HCT116 (cell line): ENCODE data around the gene NAA15. TPM values are rescaled to one million over a fixed set of nuclear protein-coding genes. Genes with fewer than 3 reads are reported as not detected.

Source experiments
- ATAC-seq: fragments of 200-7000 bp; cut with Tn5 transposase; 2 replicates; pipeline ENCODE4 v1.9.1; 2020; ENCODE audit warnings: mild to moderate bottlenecking, moderate library complexity
- Bru-seq: library from RNA; stranded (reverse); fragments of 400-500 nt; gene quantifications from one replicate; lab custom pipeline; 2021; lab: Mats Ljungman, UMichigan
- BruChase-seq, 2 experiments: library from RNA; stranded (reverse); fragments of 400-500 nt; gene quantifications; one replicate each; lab custom pipeline; 2021; lab: Mats Ljungman, UMichigan
- BruUV-seq: library from RNA; stranded (reverse); fragments of 400-500 nt; replicated peaks from 2 replicates; lab custom pipeline; 2021; lab: Mats Ljungman, UMichigan
- CTCF ChIA-PET: fragments of 300-600 bp; sonication (Branson Sonifier 250); formaldehyde crosslinking; loops from one replicate; lab custom pipeline; 2021; ENCODE audit warnings: antibody characterized with exemption; lab: Charles Lee
- POLR2A ChIA-PET: fragments of 300-600, 350-600 bp; sonication (Branson Sonifier 250); formaldehyde crosslinking; loops from one replicate; lab custom pipeline; 2021; ENCODE audit warnings: antibody characterized with exemption; lab: Charles Lee
- RAD21 ChIA-PET, 2 experiments: fragments of 300-600 bp; sonication (Branson Sonifier 250); formaldehyde crosslinking; loops; one replicate each; lab custom pipeline; 2023; ENCODE audit warnings: low total read pairs in 2 of 2; ENCODE audit not compliant: uncharacterized antibody in 2 of 2, unreplicated experiment in 2 of 2, low non-redundant PET in 1 of 2; lab: Charles Lee
- DNase-seq: peaks from one replicate; pipeline ENCODE4 v3.0.0-alpha.2; 2010; ENCODE audit warnings: low read depth, low spot score
- H2AFZ ChIP-seq: fragments of 200-600 bp; shearing (Covaris generic), sonication (generic); 2 replicates; pipeline ENCODE4 v1.6.1; 2017; ENCODE audit warnings: low read depth, mixed run types, mixed read lengths, antibody characterized with exemption, low read length; ENCODE audit not compliant: poor library complexity, severe bottlenecking
- H3K27ac ChIP-seq: 2 replicates; pipeline ENCODE4 v1.5.1; 2012; ENCODE audit warnings: low read depth, low read length
- H3K27me3 ChIP-seq: fragments of 200-600 bp; sonication (generic); 2 replicates; pipeline ENCODE4 v1.6.1; 2016; ENCODE audit warnings: mixed run types, low read length, mixed read lengths; ENCODE audit not compliant: insufficient read depth
- H3K36me3 ChIP-seq, 2 experiments: fragments of 200-500 bp in 1 of 2; fragments of 200-600 bp in 1 of 2; sonication (Bioruptor generic) in 1 of 2; sonication (generic) in 1 of 2; 2 replicates each; pipeline versions ENCODE4 v1.5.1 to v1.6.1; 2014 to 2016; ENCODE audit warnings: low read length in 2 of 2, inconsistent platforms in 1 of 2, mixed read lengths in 1 of 2, mixed run types in 1 of 2; ENCODE audit not compliant: insufficient read depth in 2 of 2, control insufficient read depth in 1 of 2
- H3K4me1 ChIP-seq, 2 experiments: fragments of 200-600 bp in 1 of 2; sonication (generic) in 1 of 2; 2 replicates each; pipeline versions ENCODE4 v1.5.1 to v1.6.1; 2012 to 2017; ENCODE audit warnings: low read length in 2 of 2, inconsistent platforms in 1 of 2, mild to moderate bottlenecking in 1 of 2, mixed read lengths in 1 of 2, mixed run types in 1 of 2, moderate library complexity in 1 of 2; ENCODE audit not compliant: insufficient read depth in 2 of 2, control insufficient read depth in 1 of 2
- H3K4me2 ChIP-seq: fragments of 200-600 bp; sonication (generic); 2 replicates; pipeline ENCODE4 v1.6.1; 2017; ENCODE audit warnings: mixed run types, low read length, mixed read lengths
- H3K4me3 ChIP-seq, 2 experiments: fragments of 200-600 bp in 1 of 2; sonication (generic) in 1 of 2; replicated peaks in 1 of 2; 2 replicates each; pipeline ENCODE4 v1.5.1; 2011 to 2016; ENCODE audit warnings: low read length in 2 of 2, control low read depth in 1 of 2, low read depth in 1 of 2, mild to moderate bottlenecking in 1 of 2, mixed read lengths in 1 of 2, mixed run types in 1 of 2
- H3K79me2 ChIP-seq: fragments of 200-600 bp; sonication (generic); 2 replicates; pipeline ENCODE4 v1.6.1; 2017; ENCODE audit warnings: mild to moderate bottlenecking, mixed run types, low read length, moderate library complexity, mixed read lengths; ENCODE audit not compliant: insufficient read depth
- H3K9ac ChIP-seq: fragments of 200-600 bp; sonication (generic); 2 replicates; pipeline ENCODE4 v1.6.1; 2016; ENCODE audit warnings: low read length, mixed read lengths
- H3K9me2 ChIP-seq: fragments of 200-600 bp; sonication (generic), shearing (Covaris generic); 2 replicates; pipeline ENCODE4 v1.6.1; 2017; ENCODE audit warnings: mixed run types, mild to moderate bottlenecking, moderate library complexity; ENCODE audit not compliant: insufficient read depth
- H3K9me3 ChIP-seq, 2 experiments: fragments of 200-500 bp in 1 of 2; fragments of 200-600 bp in 1 of 2; sonication (Bioruptor generic) in 1 of 2; sonication (generic) in 1 of 2; 2 replicates each; pipeline ENCODE4 v1.6.1; 2014 to 2017; ENCODE audit warnings: low read length in 2 of 2, mixed read lengths in 2 of 2, inconsistent platforms in 1 of 2, low read depth in 1 of 2, mild to moderate bottlenecking in 1 of 2, mixed run types in 1 of 2, moderate library complexity in 1 of 2; ENCODE audit not compliant: control insufficient read depth in 1 of 2, insufficient read depth in 1 of 2
- H4K20me1 ChIP-seq: fragments of 200-600 bp; sonication (generic), shearing (Covaris generic); 2 replicates; pipeline ENCODE4 v1.6.1; 2017; ENCODE audit warnings: mixed run types, mild to moderate bottlenecking, moderate library complexity; ENCODE audit not compliant: insufficient read depth
- ELF1 ChIP-seq: IDR thresholded peaks from 2 replicates; pipeline ENCODE4 v1.6.1; 2012; ENCODE audit warnings: low read depth, borderline replicate concordance
- FOSL1 ChIP-seq: IDR thresholded peaks from 2 replicates; pipeline ENCODE4 v1.6.1; 2012; ENCODE audit warnings: low read depth
- JUND ChIP-seq: IDR thresholded peaks from 2 replicates; pipeline ENCODE4 v1.6.1; 2012
- POLR2A ChIP-seq: IDR thresholded peaks from 2 replicates; pipeline ENCODE4 v1.7.0; 2011; ENCODE audit warnings: borderline replicate concordance; ENCODE audit not compliant: insufficient read depth, insufficient read length; ENCODE audit errors: extremely low read depth
- POLR2AphosphoS5 ChIP-seq: IDR thresholded peaks from 2 replicates; pipeline ENCODE4 v1.6.1; 2011; ENCODE audit warnings: mild to moderate bottlenecking, low read depth, low read length, moderate library complexity
- SIN3A ChIP-seq: IDR thresholded peaks from 2 replicates; pipeline ENCODE4 v1.6.1; 2012; ENCODE audit warnings: low read depth
- SP1 ChIP-seq: IDR thresholded peaks from 2 replicates; pipeline ENCODE4 v1.6.1; 2012; ENCODE audit warnings: low read depth
- TCF7L2 ChIP-seq: IDR thresholded peaks from 2 replicates; pipeline ENCODE4 v1.7.0; 2011; ENCODE audit warnings: borderline replicate concordance, inconsistent platforms; ENCODE audit not compliant: insufficient read depth, insufficient read length; ENCODE audit errors: extremely low read depth
- YY1 ChIP-seq: IDR thresholded peaks from 2 replicates; pipeline ENCODE4 v1.6.1; 2011; ENCODE audit warnings: low read length, low read depth, moderate library complexity, mild to moderate bottlenecking; ENCODE audit not compliant: insufficient replicate concordance; ENCODE audit errors: extremely low read depth
- ZNF274 ChIP-seq: fragments of 200-500 bp; sonication (Bioruptor generic); IDR thresholded peaks from 2 replicates; pipeline ENCODE4 v1.6.1; 2014; ENCODE audit warnings: mild to moderate bottlenecking, low read depth, low read length, inconsistent platforms
- intact Hi-C: fragments of 100-400 bp; cut with micrococcal nuclease; formaldehyde crosslinking; loops from 2 replicates; pipeline ENCODE4 v1.10.0; 2022
- long read RNA-seq: library from polyadenylated mRNA; unstranded; transcript quantifications from one replicate; pipeline ENCODE4 v2.0.0, GENCODE V29; 2021; ENCODE audit not compliant: unreplicated experiment
- polyA plus RNA-seq: library from polyadenylated mRNA; unstranded; fragments of >200 nt; gene quantifications from 2 replicates; pipeline ENCODE4 v1.2.1, GENCODE V29; 2012; ENCODE audit warnings: missing spikeins
- total RNA-seq: library from RNA; stranded (reverse); gene quantifications from one replicate; pipeline ENCODE4 v1.2.1, GENCODE V29; 2021; ENCODE audit not compliant: unreplicated experiment
- TF ChIP-seq, protein P1 (sequence below): IDR thresholded peaks from 2 replicates; pipeline ENCODE4 v1.6.1; 2011; ENCODE audit warnings: mild to moderate bottlenecking, low read length, moderate library complexity; ENCODE audit not compliant: insufficient replicate concordance; ENCODE audit errors: extremely low read depth
- TF ChIP-seq, protein P2 (sequence below): IDR thresholded peaks from 2 replicates; pipeline ENCODE4 v1.6.1; 2012

The NAA15 gene
- total RNA-seq (79.7 TPM), Bru-seq, nascent RNA (percentile 94 among the genes with signal in this experiment), BruChase-seq, experiment 1, labeled RNA remaining after a 6-hour chase (percentile 90 among the genes with signal in this experiment), BruChase-seq, experiment 2, labeled RNA remaining after a 2-hour chase (percentile 89 among the genes with signal in this experiment)
- polyA plus RNA-seq = 9.0 and 14.9 TPM in 2 replicates
- long read RNA-seq, full-length matches to known transcripts = 13 of 108 reads
- long read RNA-seq, partial matches to known transcripts = 86 of 108 reads
- long read RNA-seq, other reads (novel, unspliced or antisense) = 9 of 108 reads

DNA sequence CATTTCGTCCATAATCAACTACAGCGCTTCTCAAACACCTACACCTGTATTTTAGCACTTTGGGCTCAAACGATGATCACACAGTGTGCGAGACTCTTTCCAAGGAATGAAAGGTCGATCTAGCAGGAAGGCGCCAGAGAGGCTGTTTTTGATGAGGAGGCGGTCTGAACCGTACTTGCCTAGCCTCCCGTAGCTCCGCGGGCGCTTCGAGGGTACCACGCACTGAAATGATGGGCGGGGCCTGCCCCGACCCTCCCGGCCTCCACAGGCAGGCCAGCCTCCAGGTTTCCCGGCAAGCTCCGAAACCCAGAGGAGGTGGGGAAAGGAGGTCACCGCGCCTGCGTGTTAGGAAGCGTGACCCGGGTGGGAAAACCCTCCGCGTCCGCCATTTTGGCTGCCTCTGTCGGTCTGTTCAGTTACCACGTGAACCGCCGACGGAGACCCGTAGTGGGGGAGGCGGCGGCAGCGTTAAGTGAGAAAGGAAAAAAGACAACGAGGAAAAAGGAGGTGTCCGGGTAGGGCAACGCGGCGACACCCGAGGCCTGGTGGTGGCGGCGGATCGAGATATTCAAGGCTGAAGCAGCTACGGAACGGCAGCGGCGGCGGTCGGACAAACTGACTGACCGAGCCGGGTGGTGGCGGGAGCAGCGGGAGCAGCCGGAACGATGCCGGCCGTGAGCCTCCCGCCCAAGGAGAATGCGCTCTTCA lies at the start of gene NAA15:
Gene NAA15, plus strand, starts transcription at position 393 of the 708 bp plus-strand sequence. Its CDS starts 273 bp downstream, at position 666.
- CTCF ChIA-PET = interaction anchor here (0.7 to 1.6 kb wide), 4 partner anchors 10 to 270 kb away, joined by 3 to 8 read pairs (median 4); partner anchors contain the start of gene ELF2
- DNase-seq (peak; percentile 97), ATAC-seq (peak; percentile 94)
- Histone ChIP-seq H3K4me1 (peaks cover 18 to 30% of the 10 kb centered on the region in 2 experiments), H3K9me3 (no peaks in the 10 kb centered on the region), H2AFZ (no peak within 1 kb of the TSS), H3K4me2 (peak within 1 kb of the TSS; percentile 78), H3K9ac (peak within 1 kb of the TSS; percentile 95), H4K20me1 (peaks cover 16% of the 10 kb centered on the region; the same call in 1 of the 2 replicates), H3K36me3 (peaks cover 0 to 7% of the 10 kb centered on the region in 2 experiments; a peak in 1 of 4 replicates), H3K27ac (peak within 1 kb of the TSS; percentile 70), H3K4me3 (peak within 1 kb of the TSS; percentile 70 to 94), H3K9me2 (no peaks in the 10 kb centered on the region), H3K27me3 (no peaks in the 10 kb centered on the region), H3K79me2 (peaks cover 69% of the 10 kb centered on the region)
- POLR2A ChIA-PET = interaction anchor here (0.6 to 1.5 kb wide), 10 partner anchors 8 to 286 kb away, joined by 3 to 5 read pairs (median 3); partner anchors contain the start of gene NOCT
- BruUV-seq = no TSS peak
- no peak for TF ChIP-seq FOSL1
- peak; percentile 89 for TF ChIP-seq POLR2AphosphoS5
- TF ChIP-seq POLR2A = peak; percentile 93
- TF ChIP-seq TCF7L2 = no peak
- TF ChIP-seq ELF1 = no peak
- TF ChIP-seq, protein P1, sequence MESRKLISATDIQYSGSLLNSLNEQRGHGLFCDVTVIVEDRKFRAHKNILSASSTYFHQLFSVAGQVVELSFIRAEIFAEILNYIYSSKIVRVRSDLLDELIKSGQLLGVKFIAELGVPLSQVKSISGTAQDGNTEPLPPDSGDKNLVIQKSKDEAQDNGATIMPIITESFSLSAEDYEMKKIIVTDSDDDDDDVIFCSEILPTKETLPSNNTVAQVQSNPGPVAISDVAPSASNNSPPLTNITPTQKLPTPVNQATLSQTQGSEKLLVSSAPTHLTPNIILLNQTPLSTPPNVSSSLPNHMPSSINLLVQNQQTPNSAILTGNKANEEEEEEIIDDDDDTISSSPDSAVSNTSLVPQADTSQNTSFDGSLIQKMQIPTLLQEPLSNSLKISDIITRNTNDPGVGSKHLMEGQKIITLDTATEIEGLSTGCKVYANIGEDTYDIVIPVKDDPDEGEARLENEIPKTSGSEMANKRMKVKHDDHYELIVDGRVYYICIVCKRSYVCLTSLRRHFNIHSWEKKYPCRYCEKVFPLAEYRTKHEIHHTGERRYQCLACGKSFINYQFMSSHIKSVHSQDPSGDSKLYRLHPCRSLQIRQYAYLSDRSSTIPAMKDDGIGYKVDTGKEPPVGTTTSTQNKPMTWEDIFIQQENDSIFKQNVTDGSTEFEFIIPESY = peak; percentile 9
- TF ChIP-seq SIN3A = no peak
- TF ChIP-seq YY1 = peak; percentile 96
- TF ChIP-seq SP1 = no peak
- TF ChIP-seq JUND = no peak
- no peak for TF ChIP-seq ZNF274
- TF ChIP-seq, protein P2, sequence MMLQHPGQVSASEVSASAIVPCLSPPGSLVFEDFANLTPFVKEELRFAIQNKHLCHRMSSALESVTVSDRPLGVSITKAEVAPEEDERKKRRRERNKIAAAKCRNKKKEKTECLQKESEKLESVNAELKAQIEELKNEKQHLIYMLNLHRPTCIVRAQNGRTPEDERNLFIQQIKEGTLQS = no peak
- intact Hi-C loops = loop anchor here (1.0 to 5.0 kb wide), 3 partner anchors 124 to 284 kb away; partner anchors contain the start of genes ELF2 and NOCT
- RAD21 ChIA-PET = interaction anchor here in 1 of 2 experiments (0.6 to 0.7 kb wide), 2 partner anchors 74 to 217 kb away, joined by 3 to 6 read pairs; no protein-coding TSS in a partner anchor
